Measurements from ENCODE around the gene AFG1L.
"Not testable (repeated sequence)": the region's sequence is repeated elsewhere in the genome, so short reads cannot be mapped to it uniquely, and the experiment has no call there.

AFG1L gene

DNA sequence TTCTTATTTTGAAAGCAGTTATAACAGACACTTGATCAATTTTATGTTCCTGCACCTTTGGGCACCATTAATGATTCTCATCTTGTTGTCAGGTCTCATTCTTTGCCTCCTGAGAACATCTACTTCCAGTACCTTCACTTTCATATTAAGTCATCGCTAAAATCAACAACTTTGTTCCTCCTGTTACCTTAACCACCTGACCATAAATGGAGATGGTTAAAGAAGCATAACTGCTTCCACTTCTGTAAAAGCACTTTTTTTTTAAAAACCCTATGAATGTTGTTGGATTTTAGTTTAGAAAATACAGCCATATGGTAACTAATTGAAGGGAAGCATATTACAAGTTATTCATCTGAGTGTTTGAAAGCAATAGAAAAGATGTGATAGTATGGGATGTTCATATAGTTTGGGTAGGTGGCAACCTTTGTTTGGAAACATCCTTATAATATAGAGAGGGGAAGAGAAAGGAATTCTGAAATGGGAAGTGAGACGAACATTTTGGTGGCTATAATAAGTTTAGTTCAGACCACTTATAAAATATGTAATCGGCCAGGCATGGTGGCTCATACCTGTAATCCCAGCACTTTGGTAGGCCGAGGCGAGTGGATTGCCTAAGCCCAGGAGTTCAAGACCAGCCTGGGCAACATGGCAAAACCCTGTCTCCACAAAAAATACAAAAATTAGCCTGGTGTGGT lies 53.9 kb downstream of the AFG1L start:
- DNase-seq (ENCODE audit: extremely low read depth in 1 of 2, low read depth in 1 of 2): no peak

GRCh38 chr6:108350528-108350927 lies 55.7 kb downstream of the AFG1L start:
- no peak for DNase-seq (ENCODE audit: extremely low read depth in 1 of 2, low read depth in 1 of 2)

GRCh38 chr6:108353853-108354252 lies 59.0 kb downstream of the AFG1L start:
- DNase-seq (ENCODE audit: extremely low read depth in 1 of 2, low read depth in 1 of 2): no peak

GRCh38 chr6:108355120-108355519 lies 60.3 kb downstream of the AFG1L start:
- no peak for DNase-seq (ENCODE audit: extremely low read depth in 1 of 2, low read depth in 1 of 2)

GRCh38 chr6:108355890-108356289 lies 61.0 kb downstream of the AFG1L start:
- DNase-seq (ENCODE audit: extremely low read depth in 1 of 2, low read depth in 1 of 2): no peak

GRCh38 chr6:108359901-108360882 lies 65.3 kb downstream of the AFG1L start:
- DNase-seq (ENCODE audit: extremely low read depth in 1 of 2, low read depth in 1 of 2): no peak

DNA sequence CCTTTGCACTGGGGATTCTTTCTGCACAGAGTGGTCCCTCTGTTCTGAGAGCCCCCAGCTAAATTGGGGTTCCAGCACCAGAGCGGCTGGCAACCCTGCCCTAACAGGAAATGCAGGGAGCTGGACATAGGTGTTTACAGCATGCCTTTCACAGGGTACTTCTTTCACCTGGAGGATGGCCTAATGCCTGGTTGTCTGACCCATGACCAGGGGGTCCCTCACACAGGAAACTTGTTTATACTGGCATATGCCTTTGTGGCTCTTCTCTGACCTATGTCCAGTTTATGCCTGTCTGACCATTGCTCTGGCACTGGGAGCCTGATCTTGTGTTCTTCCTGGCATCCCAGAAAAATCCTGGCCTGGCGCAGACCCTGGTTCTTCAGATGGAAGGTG lies 66.1 kb downstream of the AFG1L start:
- DNase-seq (ENCODE audit: extremely low read depth in 1 of 2, low read depth in 1 of 2): no peak

GRCh38 chr6:108361312-108361932 lies 66.6 kb downstream of the AFG1L start:
- DNase-seq (ENCODE audit: extremely low read depth in 1 of 2, low read depth in 1 of 2): no peak

GRCh38 chr6:108362455-108362854 lies 67.6 kb downstream of the AFG1L start:
- no peak for DNase-seq (ENCODE audit: extremely low read depth in 1 of 2, low read depth in 1 of 2)

DNA sequence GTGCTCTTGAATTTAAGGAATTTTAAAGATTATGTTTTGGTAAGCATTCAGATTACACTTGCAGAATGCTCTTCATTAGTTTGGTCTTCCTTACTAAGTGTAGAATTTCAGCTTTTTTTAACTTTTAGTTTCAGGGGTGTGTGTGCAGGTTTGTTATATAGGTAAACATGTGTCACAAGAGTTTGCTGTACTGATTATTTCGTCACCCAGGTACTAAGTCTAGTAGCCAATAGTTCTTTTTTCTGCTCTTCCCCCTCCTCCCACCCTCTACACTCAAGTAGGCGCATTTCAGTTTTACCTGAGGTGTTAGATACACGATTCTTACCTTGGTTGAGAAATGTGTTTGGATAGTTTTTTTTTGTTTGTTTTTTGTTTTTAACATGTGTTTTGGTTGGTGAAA lies 68.3 kb downstream of the AFG1L start:
- DNase-seq (ENCODE audit: extremely low read depth in 1 of 2, low read depth in 1 of 2): no peak

DNA sequence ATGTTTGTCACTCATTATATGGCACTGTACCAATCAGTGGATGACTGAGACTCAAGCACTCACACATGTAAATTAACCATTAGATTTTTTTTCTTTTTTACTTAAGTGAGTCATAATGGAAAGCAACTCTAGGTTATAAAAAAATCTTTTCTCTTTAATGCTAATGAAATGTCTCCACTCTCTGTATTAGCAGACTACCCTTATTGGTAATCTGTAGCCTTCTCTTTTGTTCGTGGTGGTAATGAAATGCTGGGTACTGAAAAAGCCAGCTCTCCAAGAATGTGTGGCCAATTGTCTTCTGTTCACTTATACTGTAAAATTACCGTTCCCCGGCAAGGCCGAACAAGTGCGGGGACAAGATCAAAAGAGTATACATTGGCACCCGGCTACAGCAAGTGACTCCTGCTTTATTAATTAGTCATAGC lies 69.0 kb downstream of the AFG1L start:
- no peak for DNase-seq (ENCODE audit: extremely low read depth in 1 of 2, low read depth in 1 of 2)

DNA sequence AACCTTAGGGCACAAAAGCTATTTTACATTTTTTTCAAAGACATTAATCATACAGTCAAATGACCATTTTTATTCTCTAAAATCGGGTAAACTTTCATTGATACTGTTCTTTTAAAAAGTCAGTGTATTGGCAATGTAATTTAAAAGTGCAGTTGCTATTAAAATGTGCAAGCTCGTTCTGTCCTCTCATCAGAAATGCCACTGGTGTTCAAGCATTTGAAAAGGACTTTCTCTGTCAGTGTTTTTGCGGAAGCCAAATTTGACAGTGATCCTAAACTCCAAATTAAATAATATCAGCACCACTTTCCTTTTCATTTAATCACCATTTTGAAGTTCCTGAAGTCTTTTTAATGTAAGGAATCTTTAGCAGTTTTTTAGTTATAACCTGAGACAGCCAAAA lies 69.6 kb downstream of the AFG1L start:
- DNase-seq (ENCODE audit: extremely low read depth in 1 of 2, low read depth in 1 of 2): no peak

- no peak for DNase-seq (ENCODE audit: extremely low read depth in 1 of 2, low read depth in 1 of 2)
Measured at GRCh38 chr6:108365478-108365877, 70.6 kb downstream of the AFG1L start.

DNA sequence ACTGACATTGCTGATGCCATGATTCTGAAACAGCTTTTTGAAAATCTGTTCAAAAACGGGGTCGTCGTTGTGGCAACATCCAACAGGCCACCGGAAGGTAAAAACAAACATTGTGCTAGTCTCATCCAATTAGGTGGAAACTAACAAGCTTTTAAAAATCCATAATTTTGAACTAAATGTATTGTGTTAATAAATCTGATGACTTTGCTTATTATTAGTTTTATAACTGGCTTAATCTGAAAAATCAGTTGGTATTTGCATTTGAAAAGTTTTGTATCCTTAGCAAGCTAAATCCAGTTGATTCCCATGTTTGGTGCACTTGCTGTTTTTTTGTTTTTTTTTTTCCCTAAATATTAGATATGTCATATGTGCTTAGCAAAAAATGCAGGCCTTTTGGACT lies 71.4 kb downstream of the AFG1L start:
- DNase-seq (ENCODE audit: extremely low read depth in 1 of 2, low read depth in 1 of 2): no peak

GRCh38 chr6:108368431-108369030 lies 73.7 kb downstream of the AFG1L start:
- DNase-seq (ENCODE audit: extremely low read depth in 1 of 2, low read depth in 1 of 2): no peak

DNA sequence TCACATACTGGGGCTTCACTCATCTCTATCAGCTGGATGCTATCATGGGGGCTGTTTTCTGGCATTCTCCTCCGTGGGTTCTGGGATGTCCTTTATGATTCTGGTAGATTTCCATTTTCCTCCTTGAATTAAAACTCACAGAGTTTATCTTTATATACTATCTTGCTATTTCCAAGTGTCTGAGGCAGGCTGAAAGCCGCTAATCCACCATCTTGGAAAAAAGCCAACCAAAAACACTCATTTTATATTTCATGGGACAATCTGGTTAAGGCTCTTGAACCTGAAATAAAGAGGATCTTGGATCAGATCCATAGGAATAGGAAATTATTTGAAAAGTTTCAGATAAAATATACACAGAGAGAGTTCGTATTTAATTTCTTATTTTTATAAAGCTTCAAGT lies 86.0 kb downstream of the AFG1L start:
- no peak for DNase-seq (ENCODE audit: extremely low read depth in 1 of 2, low read depth in 1 of 2)

DNA sequence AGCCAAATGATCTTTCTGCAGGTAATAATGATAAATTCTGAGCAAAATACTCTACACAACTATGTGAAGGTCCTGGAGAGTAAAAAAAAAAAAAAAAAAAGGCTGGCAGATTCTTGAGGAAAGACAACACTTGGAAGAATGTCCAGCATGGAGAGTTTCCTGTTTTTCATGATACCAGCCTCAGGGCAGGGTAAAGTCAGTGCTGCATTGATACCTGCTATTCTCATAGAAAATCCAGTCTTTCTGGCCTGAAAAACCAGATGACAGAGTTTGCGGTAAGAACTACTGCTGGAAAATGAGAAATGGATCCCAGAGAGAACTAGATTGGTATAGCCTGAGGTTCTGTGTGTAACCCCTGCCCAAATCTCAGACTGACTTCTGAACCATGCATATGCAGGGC lies 89.1 kb downstream of the AFG1L start:
- no peak for DNase-seq (ENCODE audit: extremely low read depth in 1 of 2, low read depth in 1 of 2)

DNA sequence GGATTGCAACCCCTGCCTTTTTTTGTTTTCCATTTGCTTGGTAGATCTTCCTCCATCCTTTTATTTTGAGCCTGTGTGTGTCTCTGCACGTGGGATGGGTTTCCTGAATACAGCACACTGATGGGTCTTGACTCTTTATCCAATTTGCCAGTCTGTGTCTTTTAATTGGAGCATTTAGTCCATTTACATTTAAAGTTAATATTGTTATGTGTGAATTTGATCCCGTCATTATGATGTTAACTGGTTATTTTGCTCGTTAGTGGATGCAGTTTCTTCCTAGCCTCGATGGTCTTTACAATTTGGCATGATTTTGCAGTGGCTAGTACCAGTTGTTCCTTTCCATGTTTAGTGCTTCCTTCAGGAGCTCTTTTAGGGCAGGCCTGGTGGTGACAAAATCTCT lies 94.3 kb downstream of the AFG1L start:
- not testable (repeated sequence) for DNase-seq (ENCODE audit: extremely low read depth in 1 of 2, low read depth in 1 of 2)

GRCh38 chr6:108395297-108395696 lies 100.4 kb downstream of the AFG1L start:
- no peak for DNase-seq (ENCODE audit: extremely low read depth in 1 of 2, low read depth in 1 of 2)

GRCh38 chr6:108403236-108403635 lies 108.4 kb downstream of the AFG1L start:
- DNase-seq (ENCODE audit: extremely low read depth in 1 of 2, low read depth in 1 of 2): no peak

DNA sequence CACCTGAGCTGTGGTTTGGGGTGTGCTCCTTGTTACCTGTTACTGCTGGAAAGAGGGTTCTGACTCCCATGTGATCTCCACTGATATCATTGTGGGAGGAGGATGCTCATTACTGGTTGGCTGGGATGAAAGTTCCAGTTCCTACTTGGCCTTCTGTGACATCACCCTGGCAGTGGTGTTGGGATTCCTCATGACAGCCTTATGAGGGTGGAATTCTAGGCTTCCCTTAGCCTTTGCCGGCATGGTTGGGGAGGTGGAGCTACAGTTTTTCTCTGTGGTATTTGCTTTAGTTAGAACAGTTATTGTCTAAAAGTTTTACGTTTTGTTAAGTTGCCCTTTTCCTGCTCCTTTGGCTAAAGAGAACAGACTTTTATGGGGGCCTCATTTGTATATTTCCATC lies 112.1 kb downstream of the AFG1L start:
- DNase-seq (ENCODE audit: extremely low read depth in 1 of 2, low read depth in 1 of 2): no peak
